Testis (tissue), 3 donors: ENCODE results near the gene PYROXD2. TPM values are rescaled to one million over a fixed set of nuclear protein-coding genes. Genes with fewer than 3 reads are reported as not detected.

Experiments
- DNase-seq: peaks from one replicate; pipeline ENCODE4 v3.0.0-alpha.2; 2019
- H3K27ac ChIP-seq, 2 donors: fragments of 200-600 bp; sonication (generic); one replicate each; pipeline ENCODE4 v1.5.1; 2019
- H3K27me3 ChIP-seq: fragments of 200-600 bp; sonication (generic); one replicate; pipeline ENCODE4 v1.5.1; 2019
- H3K36me3 ChIP-seq: fragments of 200-600 bp; sonication (generic); one replicate; pipeline ENCODE4 v1.5.1; 2017; ENCODE audit warnings: low read depth; ENCODE audit errors: missing control alignments
- H3K4me1 ChIP-seq: fragments of 200-600 bp; sonication (generic); one replicate; pipeline ENCODE4 v1.5.1; 2019
- H3K4me3 ChIP-seq, 2 donors: fragments of 200-600 bp; sonication (generic); one replicate each; pipeline ENCODE4 v1.5.1; 2017 to 2019
- H3K9me3 ChIP-seq: fragments of 200-600 bp; sonication (generic); one replicate; pipeline ENCODE4 v1.5.1; 2017
- POLR2A ChIP-seq: fragments of 450-650 bp; IDR thresholded peaks from one replicate; pipeline ENCODE4 v1.6.1; 2017; ENCODE audit warnings: antibody characterized with exemption, mild to moderate bottlenecking, moderate library complexity
- WGBS, 2 donors: methylation state at CpG; one replicate each; pipeline ENCODE4 v1.1.5; 2018; 5-methylcytosine and 5-hydroxymethylcytosine counted together
- intact Hi-C: fragments of 100-400 bp; cut with DNase I; formaldehyde crosslinking; loops from one replicate; pipeline ENCODE4 v1.15.1; 2023; ENCODE audit warnings: low total_unique reads
- polyA plus RNA-seq: library from polyadenylated mRNA; stranded (reverse); fragments of 350-450 nt; fragmentation: Illumina TruSeq; extraction: RNeasy Lipid Tissue Mini Kit (QIAGEN cat#74804); gene quantifications from one replicate; pipeline ENCODE4 v1.2.3, GENCODE V29; 2014; ENCODE audit warnings: low read depth, low replicate concordance; ENCODE audit not compliant: insufficient read depth
- total RNA-seq, 2 donors: library from RNA; depleted of rRNA; stranded (reverse); fragments of >200 nt; gene quantifications; one replicate each; pipeline ENCODE4 v1.2.3, GENCODE V29; 2016
- TF ChIP-seq, protein P1 (sequence below), 3 experiments: fragments of 450-650 bp in 2 of 3; fragments of 200-600 bp in 1 of 3; sonication (generic) in 1 of 3; IDR thresholded peaks; one replicate each; pipeline ENCODE4 v1.5.1; 2016 to 2019; ENCODE audit warnings: antibody characterized with exemption in 3 of 3, mild to moderate bottlenecking in 2 of 3, moderate library complexity in 1 of 3

The PYROXD2 gene
- total and polyA plus RNA-seq, 3 donors from 2014 or later, result 10.2 to 20.2 (median 13.0) TPM

DNA sequence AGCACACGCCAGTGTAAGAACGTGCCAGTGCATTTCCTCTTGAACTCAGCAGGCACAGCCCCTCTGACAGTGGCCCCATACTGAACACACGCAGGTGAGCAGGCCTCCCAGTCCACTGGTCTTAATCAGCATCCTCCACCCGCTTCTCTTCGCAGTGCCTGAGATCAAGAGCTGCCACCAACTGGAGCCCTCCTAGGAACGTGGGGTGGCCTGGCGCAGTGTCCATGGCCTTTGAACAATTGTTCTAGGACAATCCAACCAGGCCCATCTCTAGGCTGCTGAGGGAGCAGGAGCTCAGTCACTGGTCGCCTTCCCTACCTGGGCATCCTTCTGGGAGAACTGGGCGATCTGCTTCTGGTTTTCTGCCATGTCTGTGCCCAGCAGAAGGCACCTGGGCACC lies 15.2 kb downstream of the PYROXD2 start:
- no peak for TF ChIP-seq POLR2A
- TF ChIP-seq, protein P1, sequence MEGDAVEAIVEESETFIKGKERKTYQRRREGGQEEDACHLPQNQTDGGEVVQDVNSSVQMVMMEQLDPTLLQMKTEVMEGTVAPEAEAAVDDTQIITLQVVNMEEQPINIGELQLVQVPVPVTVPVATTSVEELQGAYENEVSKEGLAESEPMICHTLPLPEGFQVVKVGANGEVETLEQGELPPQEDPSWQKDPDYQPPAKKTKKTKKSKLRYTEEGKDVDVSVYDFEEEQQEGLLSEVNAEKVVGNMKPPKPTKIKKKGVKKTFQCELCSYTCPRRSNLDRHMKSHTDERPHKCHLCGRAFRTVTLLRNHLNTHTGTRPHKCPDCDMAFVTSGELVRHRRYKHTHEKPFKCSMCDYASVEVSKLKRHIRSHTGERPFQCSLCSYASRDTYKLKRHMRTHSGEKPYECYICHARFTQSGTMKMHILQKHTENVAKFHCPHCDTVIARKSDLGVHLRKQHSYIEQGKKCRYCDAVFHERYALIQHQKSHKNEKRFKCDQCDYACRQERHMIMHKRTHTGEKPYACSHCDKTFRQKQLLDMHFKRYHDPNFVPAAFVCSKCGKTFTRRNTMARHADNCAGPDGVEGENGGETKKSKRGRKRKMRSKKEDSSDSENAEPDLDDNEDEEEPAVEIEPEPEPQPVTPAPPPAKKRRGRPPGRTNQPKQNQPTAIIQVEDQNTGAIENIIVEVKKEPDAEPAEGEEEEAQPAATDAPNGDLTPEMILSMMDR (IDR thresholded peaks at IDR 0.05), result no peak
- H3K36me3 ChIP-seq, result no peaks in the 10 kb centered on the region
- WGBS, 2 donors, result 94 to 95% methylated on average over 3 to 9 of the region's 9 CpGs
- no peaks in the 10 kb centered on the region for H3K4me1 ChIP-seq
- no peak overlapping the region for H3K4me3 ChIP-seq
- H3K9me3 ChIP-seq, result no peaks in the 10 kb centered on the region
- no peaks in the 10 kb centered on the region for H3K27me3 ChIP-seq
- no peak for DNase-seq
- intact Hi-C loops, result no loop called here
- H3K27ac ChIP-seq, result no peak overlapping the region

DNA sequence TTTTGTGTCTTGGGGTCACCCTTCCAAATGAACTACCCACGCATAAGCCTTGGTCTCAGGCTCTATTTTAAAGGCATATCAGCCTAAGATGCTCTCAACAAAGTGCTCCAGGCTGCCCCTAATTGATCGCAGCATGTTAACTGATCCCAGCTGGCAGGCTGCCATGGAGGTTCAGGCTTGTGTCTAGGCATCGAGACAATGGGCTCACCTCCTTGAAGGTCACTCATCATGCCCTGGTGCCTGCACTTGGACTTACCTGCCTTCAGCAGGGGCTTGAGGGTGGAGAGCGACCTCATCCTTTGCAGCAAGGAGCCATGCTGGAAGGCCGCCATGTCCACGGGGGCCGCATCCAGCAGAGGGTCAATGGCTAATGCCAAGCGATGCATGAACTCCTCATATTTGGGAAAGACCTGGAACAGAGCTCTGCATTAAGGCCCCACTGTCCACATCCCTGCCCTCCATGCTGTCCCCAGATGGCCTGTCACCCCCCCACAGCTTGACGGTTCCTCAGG lies 17.8 kb downstream of the PYROXD2 start:
- 96 to 99% methylated on average over 9 of the region's 9 CpGs for WGBS, 2 donors
- intact Hi-C loops, result no loop called here
- no peaks in the 10 kb centered on the region for H3K27me3 ChIP-seq
- no peak overlapping the region for H3K4me3 ChIP-seq
- H3K9me3 ChIP-seq, result no peaks in the 10 kb centered on the region
- H3K4me1 ChIP-seq, result no peaks in the 10 kb centered on the region
- H3K36me3 ChIP-seq, result no peaks in the 10 kb centered on the region
- no peak for DNase-seq
- TF ChIP-seq, protein P1 (IDR thresholded peaks at IDR 0.05), result no peak
- TF ChIP-seq POLR2A, result no peak
- no peak overlapping the region for H3K27ac ChIP-seq

DNA sequence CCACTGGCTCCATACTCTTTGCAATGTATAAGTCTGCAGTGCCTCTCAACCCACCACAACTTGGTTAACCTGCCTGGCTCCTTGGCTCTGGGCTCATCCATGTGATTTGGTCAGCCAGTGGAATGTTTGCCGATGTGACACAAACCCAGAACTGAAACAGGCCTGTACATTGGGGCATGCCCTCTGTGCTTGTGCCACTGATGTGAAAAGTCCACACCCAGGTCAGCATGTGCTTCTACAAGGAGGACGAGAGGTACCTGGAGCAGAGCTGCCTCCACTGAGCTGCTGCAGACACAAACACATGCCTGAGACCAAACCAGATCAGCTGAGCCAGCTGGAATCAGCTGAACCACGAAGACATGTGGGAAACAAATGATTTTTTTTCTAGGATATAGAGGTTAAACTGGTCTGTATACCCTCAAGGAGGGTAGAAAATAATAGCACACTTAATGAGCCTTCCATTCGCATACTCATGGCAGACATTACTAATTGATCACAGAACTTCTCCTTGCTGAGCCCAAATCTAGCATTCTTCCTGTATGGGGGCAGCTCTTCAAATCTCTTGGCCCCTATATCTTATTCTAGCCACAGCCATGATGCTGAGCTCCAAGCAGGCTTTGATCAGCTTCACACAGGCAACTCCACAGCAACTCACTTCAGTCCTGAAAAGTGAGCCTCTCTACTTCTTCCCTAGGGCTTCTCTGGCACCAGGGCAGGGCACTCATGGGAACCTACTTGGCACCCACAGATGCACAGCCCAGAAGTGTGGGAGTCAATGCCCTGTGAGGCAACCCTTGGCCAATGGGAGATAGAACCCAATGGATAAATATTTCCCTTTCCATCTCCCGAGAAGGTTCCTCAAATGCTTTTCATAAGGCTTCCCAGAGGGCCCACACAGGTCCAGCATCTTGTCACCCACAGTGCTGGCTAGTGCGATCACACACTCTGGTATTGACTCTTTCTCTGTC lies 18.6 kb downstream of the PYROXD2 start:
- Histone ChIP-seq H3K9me3 (no peaks in the 10 kb centered on the region), H3K27ac (no peak overlapping the region), H3K27me3 (no peaks in the 10 kb centered on the region), H3K4me1 (no peaks in the 10 kb centered on the region), H3K4me3 (no peak overlapping the region), H3K36me3 (no peaks in the 10 kb centered on the region)
- intact Hi-C loops, result no loop called here
- TF ChIP-seq, protein P1 (IDR thresholded peaks at IDR 0.05), result no peak
- TF ChIP-seq POLR2A, result no peak
- no peak for DNase-seq
- 95 to 97% methylated on average over 6 of the region's 6 CpGs for WGBS, 2 donors

DNA sequence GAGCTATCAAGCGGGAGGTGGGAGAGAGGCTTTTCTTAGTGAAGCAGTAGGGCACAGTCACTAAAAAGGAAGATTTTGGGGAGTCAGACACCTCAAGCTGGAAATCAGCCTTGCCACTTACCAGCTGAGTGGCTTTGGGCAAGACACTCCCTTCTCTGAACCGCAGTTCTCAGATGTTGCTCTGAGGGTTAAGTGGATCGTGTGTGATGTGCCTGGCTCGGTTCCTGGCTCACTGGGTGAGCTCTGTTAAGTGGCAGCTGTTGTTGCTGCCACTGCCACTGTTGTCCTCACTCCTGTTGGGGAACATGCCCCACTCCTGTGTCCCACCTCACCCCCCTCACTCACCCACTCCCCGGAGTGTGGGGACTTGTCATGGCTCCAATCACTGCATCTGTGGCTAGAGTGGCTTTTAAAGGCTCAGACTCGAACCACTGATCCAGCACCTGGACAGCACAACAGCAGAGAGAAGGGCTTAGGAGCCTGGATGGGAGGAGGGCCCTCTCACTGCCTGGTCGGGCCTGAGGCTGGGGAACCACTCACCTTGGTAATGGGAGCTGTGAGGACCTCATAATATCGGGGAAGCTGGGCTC lies 20.0 kb downstream of the PYROXD2 start:
- WGBS, 2 donors, result 91 to 95% methylated on average over 5 to 8 of the region's 8 CpGs
- TF ChIP-seq, protein P1 (IDR thresholded peaks at IDR 0.05), result no peak
- no peak for TF ChIP-seq POLR2A
- Histone ChIP-seq H3K27ac (no peak overlapping the region), H3K9me3 (no peaks in the 10 kb centered on the region), H3K27me3 (no peaks in the 10 kb centered on the region), H3K4me1 (no peaks in the 10 kb centered on the region), H3K4me3 (no peak overlapping the region), H3K36me3 (no peaks in the 10 kb centered on the region)
- no peak for DNase-seq
- intact Hi-C loops, result no loop called here
